Muscle of arm (tissue), 12 donors: ENCODE measurements around the gene EEF1AKMT3. TPM values are rescaled to one million over a fixed set of nuclear protein-coding genes. Genes with fewer than 3 reads are reported as not detected.

Experiments
- polyA plus RNA-seq, 12 donors: library from polyadenylated mRNA; unstranded; fragments of 120-200 nt; gene quantifications; one replicate each; pipeline ENCODE4 v1.2.1, GENCODE V29; 2013; ENCODE audit not compliant: insufficient read length in 12 of 12

The EEF1AKMT3 gene
- polyA plus RNA-seq, 12 donors, result 5.5 to 13.3 (median 7.6) TPM; not detected in 1

Other genes with a start within 250 kb of the EEF1AKMT3 start
- 10 to 100 TPM in 11 of 12 donors, not detected in 1; 28.7 to 61.8 (median 39.2) TPM for gene MBD6, start 249.8 kb upstream of the EEF1AKMT3 start, polyA plus RNA-seq
- gene DCTN2, start 225.4 kb upstream of the EEF1AKMT3 start, polyA plus RNA-seq, result 100 to 1,000 TPM in 11 of 12 donors, not detected in 1; 142 to 314 (median 155) TPM
- 1 to 10 TPM in 1 of 12 donors, under 1 TPM in 10, not detected in 1; 0.04 to 5.2 (median 0.21) TPM for gene KIF5A, start 222.6 kb upstream of the EEF1AKMT3 start, polyA plus RNA-seq
- gene PIP4K2C, start 181.4 kb upstream of the EEF1AKMT3 start, polyA plus RNA-seq, result 10 to 100 TPM in 11 of 12 donors, not detected in 1; 11.2 to 20.7 (median 12.2) TPM
- 10 to 100 TPM in 11 of 12 donors, not detected in 1; 20.8 to 48.7 (median 27.1) TPM for gene DTX3, start 167.8 kb upstream of the EEF1AKMT3 start, polyA plus RNA-seq
- gene ARHGEF25, start 161.2 kb upstream of the EEF1AKMT3 start, polyA plus RNA-seq, result 10 to 100 TPM in 11 of 12 donors, not detected in 1; 24.8 to 40.3 (median 34.3) TPM
- 10 to 100 TPM in 1 of 12 donors, 1 to 10 TPM in 10, not detected in 1; 1.7 to 12.2 (median 2.6) TPM for gene B4GALNT1, start 139.4 kb upstream of the EEF1AKMT3 start, polyA plus RNA-seq
- 100 to 1,000 TPM in 10 of 12 donors, 10 to 100 TPM in 1, not detected in 1; 98.8 to 179 (median 121) TPM for gene OS9, start 78.5 kb upstream of the EEF1AKMT3 start, polyA plus RNA-seq
- gene AGAP2, start 33.9 kb upstream of the EEF1AKMT3 start, polyA plus RNA-seq, result 10 to 100 TPM in 3 of 12 donors, 1 to 10 TPM in 8, not detected in 1; 5.4 to 36.1 (median 8.7) TPM
- 10 to 100 TPM in 11 of 12 donors, not detected in 1; 40.6 to 55.8 (median 46.6) TPM for gene TSPAN31, start 27.6 kb upstream of the EEF1AKMT3 start, polyA plus RNA-seq
- 100 to 1,000 TPM in 11 of 12 donors, not detected in 1; 106 to 176 (median 131) TPM for gene CDK4, start 20.3 kb upstream of the EEF1AKMT3 start, polyA plus RNA-seq
- 10 to 100 TPM in 3 of 12 donors, 1 to 10 TPM in 8, not detected in 1; 5.1 to 12.2 (median 7.8) TPM for gene MARCHF9, start 17.5 kb upstream of the EEF1AKMT3 start, polyA plus RNA-seq
- gene CYP27B1, start 5.5 kb upstream of the EEF1AKMT3 start, polyA plus RNA-seq, result 1 to 10 TPM in 5 of 12 donors, under 1 TPM in 5, not detected in 2; 0.43 to 1.6 (median 0.86) TPM
- gene METTL1, start 509 bp upstream of the EEF1AKMT3 start, polyA plus RNA-seq, result 10 to 100 TPM in 11 of 12 donors, not detected in 1; 17.1 to 31.8 (median 24.4) TPM
- gene TSFM, start 10.2 kb downstream of the EEF1AKMT3 start, polyA plus RNA-seq, result 10 to 100 TPM in 11 of 12 donors, not detected in 1; 19.0 to 32.7 (median 27.3) TPM
- 10 to 100 TPM in 10 of 12 donors, 1 to 10 TPM in 1, not detected in 1; 8.7 to 35.0 (median 25.0) TPM for gene AVIL, start 46.1 kb downstream of the EEF1AKMT3 start, polyA plus RNA-seq
- gene CTDSP2, start 74.1 kb downstream of the EEF1AKMT3 start, polyA plus RNA-seq, result 100 to 1,000 TPM in 11 of 12 donors, not detected in 1; 178 to 219 (median 201) TPM
- gene ATP23, start 169.0 kb downstream of the EEF1AKMT3 start, polyA plus RNA-seq, result 10 to 100 TPM in 7 of 12 donors, 1 to 10 TPM in 4, not detected in 1; 4.6 to 14.1 (median 11.4) TPM